Thyroid gland (tissue), 4 donors: ENCODE results near the gene BAZ2A.

Source experiments
- CTCF ChIP-seq, 6 experiments: fragments of 200-600 bp in 3 of 6; fragments of 450-650 bp in 3 of 6; sonication (generic) in 3 of 6; IDR thresholded peaks; one replicate each; pipeline ENCODE4 v1.5.1; 2016 to 2019; ENCODE audit warnings: antibody characterized with exemption in 6 of 6, mild to moderate bottlenecking in 2 of 6, inconsistent platforms in 1 of 6, moderate library complexity in 1 of 6
- POLR2A ChIP-seq, 2 donors: fragments of 450-650 bp; IDR thresholded peaks; one replicate each; pipeline ENCODE4 v1.6.1; 2017; ENCODE audit warnings: antibody characterized with exemption in 2 of 2, mild to moderate bottlenecking in 2 of 2, moderate library complexity in 1 of 2

GRCh38 chr12:56658921-56659320 lies 28.8 kb upstream of the BAZ2A start:
- TF ChIP-seq CTCF (IDR thresholded peaks at IDR 0.05), result no peak
- TF ChIP-seq POLR2A (IDR thresholded peaks at IDR 0.05), result no peak
